ENCODE data around the gene OR56A5.
"Not testable (repeated sequence)": the region's sequence is repeated elsewhere in the genome, so short reads cannot be mapped to it uniquely, and the experiment has no call there.

The OR56A5 gene

DNA sequence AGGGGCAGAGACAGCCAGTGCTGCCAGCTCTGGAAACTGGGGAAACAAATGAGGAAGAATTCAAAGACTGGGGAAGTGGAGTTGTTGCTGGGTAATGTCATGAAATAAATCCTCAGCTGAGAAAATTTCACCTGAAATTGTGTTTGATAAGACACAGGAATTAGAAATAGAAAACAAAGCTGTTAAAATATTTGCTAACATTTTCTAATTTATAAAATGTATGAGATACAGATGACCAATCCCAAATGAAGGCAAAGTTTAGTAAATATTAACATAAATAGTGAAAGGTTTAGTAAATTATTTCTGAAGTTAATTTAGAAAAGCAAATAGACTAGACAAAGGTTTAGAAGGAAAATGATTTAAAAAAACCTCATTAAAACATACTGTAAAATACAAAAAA, at the start of gene OR56A5:
Gene OR56A5, minus strand, starts transcription at position 101 of the 400 bp plus-strand sequence. Its CDS starts 0 bp downstream, at position 101.
- DNase-seq (ENCODE audit: low read depth), result no peak

DNA sequence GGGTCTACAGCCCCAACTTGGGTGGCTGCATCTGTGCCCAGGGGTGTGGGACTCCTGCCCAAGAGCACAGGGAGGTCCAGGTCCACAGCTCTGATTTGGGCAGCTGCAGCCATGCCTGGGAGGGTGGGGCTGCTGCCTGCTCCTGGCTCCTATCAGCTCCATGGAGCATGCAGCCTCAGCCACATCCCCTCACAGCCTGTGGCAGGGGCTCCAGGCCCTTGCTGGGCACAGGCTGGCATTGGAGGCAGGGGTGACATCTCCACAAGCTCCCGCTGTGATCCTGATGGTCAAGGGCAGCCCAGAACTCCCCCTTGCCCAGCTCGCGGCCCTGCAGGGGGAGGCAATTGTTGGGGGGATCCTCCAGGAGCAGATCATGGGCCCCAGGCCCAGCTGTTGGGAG, 44.7 kb upstream of the OR56A5 start:
- no peak for DNase-seq (ENCODE audit: low read depth)

DNA sequence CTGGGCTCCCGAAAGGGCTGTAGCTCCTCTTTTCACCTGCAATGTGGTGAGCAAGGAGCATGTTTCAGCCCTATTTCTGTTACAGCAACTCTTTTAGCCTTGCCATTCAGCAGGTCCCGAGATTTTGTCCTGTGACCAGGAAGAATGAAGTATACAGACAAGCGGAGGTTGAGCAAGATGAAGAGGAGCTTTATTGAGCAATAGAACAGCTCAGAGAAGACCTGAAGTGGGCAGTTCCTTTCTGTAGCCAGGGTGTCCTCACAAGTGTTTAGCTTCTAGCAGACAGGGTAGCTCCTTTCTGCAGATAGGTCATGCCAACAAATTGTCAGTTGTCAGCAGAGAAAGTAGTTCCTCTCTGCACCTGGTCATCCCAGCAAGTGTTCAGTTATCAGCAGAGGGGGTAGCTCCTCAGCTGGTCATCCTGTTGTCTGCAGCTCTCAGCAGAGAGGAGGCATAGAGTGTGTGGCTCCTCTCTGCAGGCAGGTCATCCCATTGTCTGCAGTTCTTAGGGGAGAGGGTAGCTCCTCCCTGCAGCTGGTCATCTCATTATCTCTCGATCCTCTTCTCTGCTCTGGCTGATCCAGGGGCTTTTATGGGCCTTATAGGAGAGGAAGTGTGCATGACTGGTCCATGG, 43.9 kb upstream of the OR56A5 start:
- DNase-seq (ENCODE audit: low read depth), result no peak

- no peak for DNase-seq (ENCODE audit: low read depth)
Measured at GRCh38 chr11:6006846-6007245, 38.6 kb upstream of the OR56A5 start, which contains the start of gene OR56A4. Gene OR56A4, minus strand, starts transcription at chr11:6006946. Its CDS starts 3,954 bp downstream, at chr11:6002992.

DNA sequence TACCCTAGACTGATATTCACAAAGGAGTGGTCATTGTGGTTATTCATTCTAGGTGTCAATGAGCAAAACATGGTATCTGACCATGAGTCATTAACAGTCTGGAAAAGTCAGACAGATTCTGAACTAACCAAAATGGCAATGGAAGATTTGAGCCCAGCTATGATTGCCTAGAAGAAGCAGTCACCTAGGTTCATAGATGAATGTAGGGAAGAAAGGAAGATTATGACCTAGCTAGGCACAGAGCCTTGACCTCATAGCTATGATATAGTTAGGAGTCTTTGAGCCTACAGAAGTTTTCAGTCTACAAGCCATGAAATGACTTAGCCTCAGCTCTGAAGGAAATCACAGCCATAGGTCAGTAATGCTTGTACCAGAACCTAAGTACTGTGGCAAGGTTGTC, 38.1 kb upstream of the OR56A5 start:
- DNase-seq (ENCODE audit: low read depth), result no peak

- no peak for DNase-seq (ENCODE audit: low read depth)
Measured at GRCh38 chr11:6002202-6002699, 34.0 kb upstream of the OR56A5 start.

DNA sequence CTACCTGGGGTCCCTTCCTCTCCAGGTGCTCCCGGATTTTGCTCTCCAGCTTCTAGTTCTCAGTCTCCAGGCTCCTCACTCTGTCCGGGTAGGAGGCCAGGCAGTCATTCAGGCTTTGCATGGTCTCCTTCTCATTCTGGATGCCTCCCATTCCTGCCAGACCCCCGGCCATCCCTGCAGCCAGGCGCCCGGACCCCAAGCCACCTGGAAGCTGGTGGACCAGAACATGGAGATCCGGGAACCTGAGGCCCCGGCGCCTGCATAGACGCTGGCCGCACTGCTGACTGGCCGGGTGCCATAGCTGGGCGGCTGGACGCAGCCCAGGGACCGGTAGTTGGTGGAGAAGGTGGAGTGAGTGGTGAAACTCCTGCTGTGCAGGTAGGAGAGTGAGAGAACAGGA, 26.5 kb upstream of the OR56A5 start:
- DNase-seq (ENCODE audit: low read depth), result no peak

- DNase-seq (ENCODE audit: low read depth), result no peak
Measured at GRCh38 chr11:5992604-5993251, 24.4 kb upstream of the OR56A5 start.

- no peak for DNase-seq (ENCODE audit: low read depth)
Measured at GRCh38 chr11:5992150-5992549, 23.9 kb upstream of the OR56A5 start.

DNA sequence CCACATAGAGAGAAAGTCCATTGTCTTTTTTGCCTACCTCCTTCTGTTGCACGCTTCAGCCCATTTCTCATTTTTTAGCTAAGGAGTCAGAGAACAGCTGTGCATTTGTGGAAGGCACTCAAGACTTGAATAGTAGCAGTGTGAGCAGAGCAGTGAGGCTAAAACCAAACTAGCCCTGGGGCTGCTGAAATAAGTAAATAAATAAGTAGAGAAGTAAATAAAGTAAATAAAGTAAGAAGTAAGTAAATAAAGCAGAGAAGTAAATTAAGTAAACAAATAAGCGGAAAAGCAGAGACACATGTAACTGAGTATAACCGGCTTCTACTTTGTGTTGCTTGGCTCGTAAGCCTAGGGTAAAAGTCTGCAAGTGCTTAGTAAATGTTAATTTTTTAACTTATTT, 20.9 kb upstream of the OR56A5 start:
- DNase-seq (ENCODE audit: low read depth), result no peak

- DNase-seq (ENCODE audit: low read depth), result no peak
Measured at GRCh38 chr11:5986885-5987284, 18.6 kb upstream of the OR56A5 start, which contains the start of gene OR52L1. Gene OR52L1, minus strand, starts transcription at chr11:5986985. Its CDS starts 55 bp downstream, at chr11:5986930.

GRCh38 chr11:5983443-5983842, 15.1 kb upstream of the OR56A5 start:
- no peak for DNase-seq (ENCODE audit: low read depth)

GRCh38 chr11:5973530-5973929, 5.2 kb upstream of the OR56A5 start:
- DNase-seq (ENCODE audit: low read depth), result no peak

GRCh38 chr11:5967708-5968107, 586 bp downstream of the OR56A5 start:
- DNase-seq (ENCODE audit: low read depth), result no peak

DNA sequence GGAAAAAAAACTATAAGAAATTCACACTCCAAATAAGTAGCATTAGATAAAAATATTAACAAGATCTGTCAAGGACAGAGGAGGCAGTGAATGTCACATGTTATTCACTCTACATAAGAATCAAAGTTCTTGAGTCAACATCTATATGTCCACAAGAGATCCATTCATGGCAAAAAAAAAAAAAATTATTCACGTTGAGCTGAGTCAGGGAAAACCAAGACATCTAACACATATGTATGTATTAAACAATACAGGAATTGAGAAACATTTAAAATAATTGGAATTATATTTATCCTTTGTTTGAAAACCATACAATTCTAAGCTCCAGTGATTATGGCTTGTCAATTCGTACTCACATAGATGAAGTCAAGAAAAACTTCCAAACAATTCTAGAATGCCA, 1.3 kb downstream of the OR56A5 start:
- DNase-seq (ENCODE audit: low read depth), result no peak

GRCh38 chr11:5960704-5961320, 7.5 kb downstream of the OR56A5 start:
- DNase-seq (ENCODE audit: low read depth), result not testable (repeated sequence)

GRCh38 chr11:5955586-5955985, 12.7 kb downstream of the OR56A5 start:
- DNase-seq (ENCODE audit: low read depth), result no peak

DNA sequence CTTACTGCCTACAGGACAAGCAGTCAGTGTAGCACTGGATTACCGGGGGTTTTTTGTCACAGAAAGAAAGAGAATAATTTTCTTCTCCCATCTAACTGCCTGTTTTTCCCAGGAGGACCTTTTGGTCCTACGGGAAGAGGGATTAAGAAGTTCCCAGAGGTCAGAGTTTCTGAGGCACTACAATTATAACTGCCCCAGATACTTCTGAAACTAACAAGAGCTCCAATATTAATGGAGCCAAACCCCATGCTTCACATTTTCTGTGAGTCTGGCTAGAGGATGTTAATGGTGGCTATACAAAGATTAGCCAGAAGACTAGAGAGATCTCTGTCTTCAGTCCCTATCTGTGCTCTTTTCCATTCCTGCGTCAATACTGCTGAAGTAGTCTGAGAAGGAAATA, 26.3 kb downstream of the OR56A5 start, which contains the start of gene OR56A3:
Gene OR56A3, plus strand, starts transcription at position 301 of the 400 bp plus-strand sequence. CDS start 5,096 bp downstream, outside the sequence.
- no peak for DNase-seq (ENCODE audit: low read depth)

- DNase-seq (ENCODE audit: low read depth), result no peak
Measured at GRCh38 chr11:5940748-5941147, 27.5 kb downstream of the OR56A5 start.

- DNase-seq (ENCODE audit: low read depth), result no peak
Measured at GRCh38 chr11:5938603-5938965, 29.7 kb downstream of the OR56A5 start.

DNA sequence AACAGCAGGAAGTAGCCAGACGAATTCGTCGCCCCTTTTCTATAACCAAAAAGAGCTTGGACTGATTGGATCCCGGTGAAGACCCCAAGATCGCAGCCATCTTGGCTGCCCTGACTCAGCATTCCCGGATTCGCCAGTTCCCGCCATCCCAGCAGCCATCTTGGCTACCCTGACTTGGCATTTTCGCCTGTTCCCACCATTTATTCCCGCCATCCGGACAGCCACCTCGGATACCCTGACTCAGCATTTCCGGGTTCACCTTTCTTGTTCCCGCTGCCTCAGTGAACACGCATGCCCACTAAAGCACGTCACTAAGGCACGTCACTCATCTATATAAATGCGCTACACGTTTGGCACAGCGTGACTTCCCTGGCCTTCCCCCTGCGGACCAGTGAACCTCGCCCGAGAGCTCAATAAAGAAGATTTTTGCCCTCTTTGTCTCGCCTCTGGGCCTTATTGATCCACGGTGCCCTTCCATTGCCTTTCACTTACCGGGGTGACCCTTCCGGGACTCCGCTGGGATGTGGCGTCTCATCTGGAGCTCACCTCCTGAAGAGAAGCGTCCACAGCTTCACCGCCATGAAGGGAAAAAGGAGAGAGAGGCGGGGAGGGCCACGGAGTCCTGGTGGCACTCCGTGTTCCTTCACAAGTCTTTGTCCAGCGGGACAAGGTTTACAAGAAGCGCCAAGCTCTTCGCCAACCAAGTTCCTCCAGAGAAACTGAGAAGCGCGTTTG, 30.3 kb downstream of the OR56A5 start:
- no peak for DNase-seq (ENCODE audit: low read depth)

- no peak for DNase-seq (ENCODE audit: low read depth)
Measured at GRCh38 chr11:5933116-5933515, 35.2 kb downstream of the OR56A5 start.

All from activated T-helper 1 cell treated with Interleukin-2 at 50 U/mL for 16 hours (primary cell).